ENCODE results near the gene AK8. TPM values are rescaled to one million over a fixed set of nuclear protein-coding genes. Genes with fewer than 3 reads are reported as not detected.
A peak's percentile ranks its signal among the peaks of the same experiment; 100 is the strongest.

AK8 gene
- under 1 TPM; 0.24 to 0.63 TPM for total RNA-seq

- peak within 1 kb of the TSS; percentile 79 for H3K27ac Mint-ChIP-seq
- H3K4me1 Mint-ChIP-seq (ENCODE audit: low read depth) = peaks cover 36% of the 10 kb centered on the region
- H3K36me3 Mint-ChIP-seq (ENCODE audit: insufficient read depth in 2 of 2) = no peaks in the 10 kb centered on the region
- peak; percentile 78 to 86 for DNase-seq
- H3K9me3 Mint-ChIP-seq = no peaks in the 10 kb centered on the region
- peak; percentile 92 for ATAC-seq (replicated peaks in 1 of 2)
- peak within 1 kb of the TSS; percentile 81 to 88 for H3K4me3 Mint-ChIP-seq
- peaks cover 6% of the 10 kb centered on the region for H3K27me3 Mint-ChIP-seq (ENCODE audit: low read depth)
Measured at GRCh38 chr9:132877824-132878694, at the start of gene AK8. Gene AK8, minus strand, starts transcription at chr9:132878284. Its CDS starts 29 bp downstream, at chr9:132878255.

GRCh38 chr9:132927704-132928103 lies 49.6 kb upstream of the AK8 start:
- H3K36me3 Mint-ChIP-seq (ENCODE audit: insufficient read depth in 2 of 2) = peaks cover 5 to 13% of the 10 kb centered on the region in 2 donors
- H3K4me1 Mint-ChIP-seq (ENCODE audit: low read depth) = no peaks in the 10 kb centered on the region
- no peak for ATAC-seq (replicated peaks in 1 of 2)
- no peaks in the 10 kb centered on the region for H3K9me3 Mint-ChIP-seq
- no peak overlapping the region for H3K4me3 Mint-ChIP-seq
- DNase-seq = no peak
- no peak overlapping the region for H3K27ac Mint-ChIP-seq
- H3K27me3 Mint-ChIP-seq (ENCODE audit: low read depth) = no peaks in the 10 kb centered on the region

DNA sequence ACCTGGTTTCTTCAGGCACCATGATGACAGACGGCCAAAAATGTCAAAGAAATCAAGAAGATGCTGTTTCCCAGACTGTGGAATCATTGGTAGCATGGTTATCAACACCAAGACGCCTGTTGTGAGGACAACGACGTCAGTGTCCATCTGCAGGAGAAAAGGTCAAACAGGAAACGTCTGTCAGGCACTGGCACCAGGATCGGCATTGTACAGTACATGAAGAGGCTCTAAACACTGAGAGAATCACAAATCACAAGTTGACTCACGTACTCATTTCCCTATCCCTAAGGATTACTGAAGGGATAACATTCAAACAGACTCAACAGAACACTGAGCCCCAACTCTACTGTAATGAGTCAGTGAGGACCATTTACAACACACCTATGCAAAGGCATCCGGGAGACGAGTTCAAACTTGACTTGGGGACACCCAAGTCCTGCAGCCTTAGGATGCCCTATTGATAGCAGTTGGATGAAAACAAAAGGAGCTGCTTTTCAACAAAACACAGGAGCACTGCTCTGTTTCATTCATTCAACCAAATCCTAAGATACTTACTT lies 45.3 kb upstream of the AK8 start:
- DNase-seq = no peak
- no peak for ATAC-seq (replicated peaks in 1 of 2)
- H3K27me3 Mint-ChIP-seq (ENCODE audit: low read depth) = no peaks in the 10 kb centered on the region
- no peak overlapping the region for H3K27ac Mint-ChIP-seq
- H3K4me1 Mint-ChIP-seq (ENCODE audit: low read depth) = no peaks in the 10 kb centered on the region
- no peak overlapping the region for H3K4me3 Mint-ChIP-seq
- peaks cover 9 to 32% of the 10 kb centered on the region in 2 donors for H3K36me3 Mint-ChIP-seq (ENCODE audit: insufficient read depth in 2 of 2)
- H3K9me3 Mint-ChIP-seq = no peaks in the 10 kb centered on the region

- H3K9me3 Mint-ChIP-seq = no peaks in the 10 kb centered on the region
- no peak overlapping the region for H3K27ac Mint-ChIP-seq
- DNase-seq (no peak), ATAC-seq (replicated peaks in 1 of 2) (no peak)
- H3K36me3 Mint-ChIP-seq (ENCODE audit: insufficient read depth in 2 of 2) = peaks cover 5 to 33% of the 10 kb centered on the region in 2 donors
- H3K4me3 Mint-ChIP-seq = no peak overlapping the region
- H3K4me1 Mint-ChIP-seq (ENCODE audit: low read depth) = no peaks in the 10 kb centered on the region
- H3K27me3 Mint-ChIP-seq (ENCODE audit: low read depth) = no peaks in the 10 kb centered on the region
Measured at GRCh38 chr9:132919614-132920268, 41.7 kb upstream of the AK8 start.

DNA sequence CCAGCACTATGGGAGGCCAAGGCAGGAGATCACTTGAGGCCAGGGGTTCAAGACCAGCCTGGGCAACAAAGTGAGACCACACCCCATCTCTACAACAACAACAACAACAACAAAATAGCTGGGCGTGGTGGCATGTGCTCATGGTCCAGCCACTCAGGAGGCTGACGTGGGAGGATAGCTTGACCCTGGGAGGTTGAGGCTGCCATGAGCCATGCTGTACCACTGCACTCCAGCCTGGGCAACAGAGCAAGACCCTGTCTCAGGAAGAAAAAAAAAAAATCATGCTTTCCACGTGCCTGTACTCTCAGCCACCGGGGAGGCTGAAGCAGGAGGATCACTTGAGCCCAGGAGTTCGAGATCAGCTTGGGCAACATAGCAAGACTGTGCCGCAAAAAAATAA lies 36.8 kb upstream of the AK8 start:
- Mint-ChIP-seq H3K27ac (no peak overlapping the region), H3K27me3 (ENCODE audit: low read depth) (no peaks in the 10 kb centered on the region), H3K36me3 (ENCODE audit: insufficient read depth in 2 of 2) (peaks cover 4 to 19% of the 10 kb centered on the region in 2 donors), H3K4me1 (ENCODE audit: low read depth) (no peaks in the 10 kb centered on the region), H3K4me3 (no peak overlapping the region), H3K9me3 (no peaks in the 10 kb centered on the region)
- ATAC-seq (replicated peaks in 1 of 2) (no peak), DNase-seq (no peak)

DNA sequence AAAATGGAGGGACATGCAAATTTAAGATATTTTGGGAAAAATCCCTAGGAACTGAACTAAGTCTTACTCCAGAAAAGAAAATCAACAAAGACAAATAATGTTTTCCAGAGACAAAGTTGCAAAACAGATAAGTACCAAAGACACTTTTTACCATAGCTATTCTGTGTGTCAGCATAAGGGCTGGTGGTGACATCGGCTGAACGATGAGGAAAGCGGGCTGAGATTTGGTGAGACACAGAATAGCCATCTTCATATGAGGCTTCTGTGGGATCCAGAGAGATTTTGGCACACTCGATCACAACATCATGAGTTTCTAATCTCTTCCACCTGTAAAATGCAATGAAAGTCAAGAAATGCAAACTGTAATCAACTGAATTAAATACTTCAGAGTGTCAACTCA lies 34.0 kb upstream of the AK8 start:
- Mint-ChIP-seq H3K4me3 (no peak overlapping the region), H3K36me3 (ENCODE audit: insufficient read depth in 2 of 2) (peaks cover 2 to 6% of the 10 kb centered on the region in 2 donors), H3K4me1 (ENCODE audit: low read depth) (peaks cover 4% of the 10 kb centered on the region), H3K27me3 (ENCODE audit: low read depth) (no peaks in the 10 kb centered on the region), H3K9me3 (no peaks in the 10 kb centered on the region), H3K27ac (no peak overlapping the region)
- ATAC-seq (replicated peaks in 1 of 2) (no peak), DNase-seq (no peak)

- DNase-seq (no peak), ATAC-seq (replicated peaks in 1 of 2) (no peak)
- Mint-ChIP-seq H3K27ac (no peak overlapping the region), H3K4me3 (no peak overlapping the region), H3K4me1 (ENCODE audit: low read depth) (peaks cover 4% of the 10 kb centered on the region), H3K27me3 (ENCODE audit: low read depth) (no peaks in the 10 kb centered on the region), H3K36me3 (ENCODE audit: insufficient read depth in 2 of 2) (peaks cover 2 to 3% of the 10 kb centered on the region in 2 donors), H3K9me3 (no peaks in the 10 kb centered on the region)
Measured at GRCh38 chr9:132910376-132910775, 32.3 kb upstream of the AK8 start.

- H3K27ac Mint-ChIP-seq = no peak overlapping the region
- no peak for ATAC-seq (replicated peaks in 1 of 2)
Measured at GRCh38 chr9:132909311-132909710, 31.2 kb upstream of the AK8 start.

DNA sequence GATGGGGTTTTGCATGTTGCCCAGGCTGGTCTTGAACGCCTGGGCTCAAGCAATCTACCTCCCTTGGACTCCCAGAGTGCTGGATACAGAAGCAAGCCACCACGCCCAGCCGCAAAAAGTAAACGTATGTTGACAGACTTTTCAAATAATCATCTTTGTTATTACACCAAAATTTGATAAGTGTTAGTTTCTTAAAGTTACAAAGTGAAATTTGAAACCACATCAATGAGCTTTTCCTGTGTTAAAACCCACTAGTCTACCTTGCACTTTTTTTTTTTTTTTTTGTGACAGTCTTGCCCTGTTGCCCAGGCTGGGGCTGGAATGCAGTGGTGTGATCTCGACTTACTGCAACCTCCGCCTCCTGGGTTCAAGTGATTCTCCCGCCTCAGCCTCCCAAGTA lies 30.6 kb upstream of the AK8 start:
- Mint-ChIP-seq H3K4me3 (no peak overlapping the region), H3K4me1 (ENCODE audit: low read depth) (peaks cover 4% of the 10 kb centered on the region), H3K36me3 (ENCODE audit: insufficient read depth in 2 of 2) (peaks cover 2 to 3% of the 10 kb centered on the region in 2 donors), H3K27ac (no peak overlapping the region), H3K27me3 (ENCODE audit: low read depth) (no peaks in the 10 kb centered on the region), H3K9me3 (no peaks in the 10 kb centered on the region)
- no peak for DNase-seq
- no peak for ATAC-seq (replicated peaks in 1 of 2)

More at GRCh38 chr9:132909311-132909710, 31.2 kb upstream of the AK8 start:
- no peak for DNase-seq
- Mint-ChIP-seq H3K27me3 (ENCODE audit: low read depth) (no peaks in the 10 kb centered on the region), H3K36me3 (ENCODE audit: insufficient read depth in 2 of 2) (peaks cover 2 to 3% of the 10 kb centered on the region in 2 donors), H3K4me1 (ENCODE audit: low read depth) (peaks cover 4% of the 10 kb centered on the region), H3K4me3 (no peak overlapping the region), H3K9me3 (no peaks in the 10 kb centered on the region)

GRCh38 chr9:132905726-132906125 lies 27.6 kb upstream of the AK8 start:
- Mint-ChIP-seq H3K9me3 (no peaks in the 10 kb centered on the region), H3K27ac (no peak overlapping the region), H3K27me3 (ENCODE audit: low read depth) (no peaks in the 10 kb centered on the region), H3K4me1 (ENCODE audit: low read depth) (peaks cover 15% of the 10 kb centered on the region), H3K36me3 (ENCODE audit: insufficient read depth in 2 of 2) (peaks cover 1 to 2% of the 10 kb centered on the region in 2 donors), H3K4me3 (no peak overlapping the region)
- DNase-seq (no peak), ATAC-seq (replicated peaks in 1 of 2) (no peak)

- Mint-ChIP-seq H3K27ac (no peak overlapping the region), H3K4me1 (ENCODE audit: low read depth) (peaks cover 12% of the 10 kb centered on the region), H3K4me3 (no peak overlapping the region), H3K36me3 (ENCODE audit: insufficient read depth in 2 of 2) (peaks cover 1 to 2% of the 10 kb centered on the region in 2 donors), H3K9me3 (no peaks in the 10 kb centered on the region), H3K27me3 (ENCODE audit: low read depth) (no peaks in the 10 kb centered on the region)
- ATAC-seq (replicated peaks in 1 of 2) (no peak), DNase-seq (no peak)
Measured at GRCh38 chr9:132903574-132904492, 25.7 kb upstream of the AK8 start.
